Measurements from ENCODE around the gene PLEKHG4.

PLEKHG4 gene

GRCh38 chr16:67252609-67253497 lies 26.5 kb upstream of the PLEKHG4 start:
- H3K4me3 ChIP-seq (ENCODE audit: low read length): no peak overlapping the region
- no peak for DNase-seq (ENCODE audit: low read depth)
- TF ChIP-seq CTCF (IDR thresholded peaks at IDR 0.05; ENCODE audit: insufficient read depth, low read depth, low read length, missing control alignments): no peak

GRCh38 chr16:67254801-67255552 lies 24.4 kb upstream of the PLEKHG4 start:
- no peak for TF ChIP-seq CTCF (IDR thresholded peaks at IDR 0.05; ENCODE audit: insufficient read depth, low read depth, low read length, missing control alignments)
- no peak overlapping the region for H3K4me3 ChIP-seq (ENCODE audit: low read length)
- no peak for DNase-seq (ENCODE audit: low read depth)

- TF ChIP-seq CTCF (IDR thresholded peaks at IDR 0.05; ENCODE audit: insufficient read depth, low read depth, low read length, missing control alignments): no peak
- no peak for DNase-seq (ENCODE audit: low read depth)
- H3K4me3 ChIP-seq (ENCODE audit: low read length): no peak overlapping the region
Observed at GRCh38 chr16:67255553-67256221, 23.6 kb upstream of the PLEKHG4 start.

GRCh38 chr16:67256701-67257230 lies 22.6 kb upstream of the PLEKHG4 start:
- DNase-seq (ENCODE audit: low read depth): no peak
- no peak for TF ChIP-seq CTCF (IDR thresholded peaks at IDR 0.05; ENCODE audit: insufficient read depth, low read depth, low read length, missing control alignments)
- no peak overlapping the region for H3K4me3 ChIP-seq (ENCODE audit: low read length)

- no peak for TF ChIP-seq CTCF (IDR thresholded peaks at IDR 0.05; ENCODE audit: insufficient read depth, low read depth, low read length, missing control alignments)
- H3K4me3 ChIP-seq (ENCODE audit: low read length): no peak overlapping the region
Observed at GRCh38 chr16:67257486-67258160, 21.7 kb upstream of the PLEKHG4 start.

GRCh38 chr16:67258161-67258835 lies 21.0 kb upstream of the PLEKHG4 start:
- H3K4me3 ChIP-seq (ENCODE audit: low read length): no peak overlapping the region
- DNase-seq (ENCODE audit: low read depth): no peak
- no peak for TF ChIP-seq CTCF (IDR thresholded peaks at IDR 0.05; ENCODE audit: insufficient read depth, low read depth, low read length, missing control alignments)

More at GRCh38 chr16:67257486-67258160, 21.7 kb upstream of the PLEKHG4 start:
- no peak for DNase-seq (ENCODE audit: low read depth)
